Right cardiac atrium (tissue), 5 donors: ENCODE data around the gene JAZF1. TPM values are rescaled to one million over a fixed set of nuclear protein-coding genes. Genes with fewer than 3 reads are reported as not detected.

Source experiments
- ATAC-seq, 2 donors: fragments of 200-7000 bp; cut with Tn5 transposase; one replicate each; pipeline versions ENCODE4 v1.8.0 to v1.9.1; 2020; ENCODE audit warnings: moderate library complexity in 2 of 2, mild to moderate bottlenecking in 1 of 2
- DNase-seq, 3 donors: peaks; one replicate each; pipeline ENCODE4 v3.0.0-alpha.2; 2020
- H3K27ac ChIP-seq: one replicate; pipeline ENCODE4 v1.5.1; 2013; ENCODE audit warnings: mild to moderate bottlenecking, low read length, control low read depth, moderate library complexity
- H3K27me3 ChIP-seq: one replicate; pipeline ENCODE4 v1.6.1; 2013; ENCODE audit not compliant: control insufficient read depth, insufficient read depth
- H3K4me1 ChIP-seq: one replicate; pipeline ENCODE4 v1.6.1; 2013; ENCODE audit warnings: low read length; ENCODE audit not compliant: control insufficient read depth, insufficient read depth
- H3K4me3 ChIP-seq: one replicate; pipeline ENCODE4 v1.5.1; 2013; ENCODE audit warnings: low read length, control low read depth
- H3K9me3 ChIP-seq: one replicate; pipeline ENCODE4 v1.6.1; 2013; ENCODE audit warnings: low read length; ENCODE audit not compliant: control insufficient read depth
- WGBS: extraction: QIAGEN DNeasy Blood & Tissue Kit; methylation state at CpG from one replicate; pipeline ENCODE4 v1.1.7; 2013; 5-methylcytosine and 5-hydroxymethylcytosine counted together
- intact Hi-C, 4 donors: fragments of 100-400 bp; cut with DNase I; formaldehyde crosslinking; loops; one replicate each; pipeline versions ENCODE4 v1.11.0 to v1.14.0; 2022 to 2023
- polyA plus RNA-seq: library from polyadenylated mRNA; stranded (reverse); fragments of 200-250 nt; gene quantifications from one replicate; pipeline ENCODE4 v1.2.3, GENCODE V29; 2013
- total RNA-seq, 4 donors: library from RNA; stranded (reverse); fragmentation: NEBNext Ultra II Directional; extraction: Animal tissue kit (Norgen Biotek cat#: 25700); gene quantifications; one replicate each; pipeline ENCODE4 v1.2.1, GENCODE V29; 2021
- donor health status: healthy with polysubstance abuse.
- donor health status: DM: no; HTN: yes; CAD: no.
- donor health status: DM: no; HTN: no; CAD: no.
- donor health status: DM: no; HTN: yes; CAD: no; lungs with severe emphysema.
- donor health status: DM: yes; HTN: yes; CAD: no.

JAZF1 gene
- total and polyA plus RNA-seq, 5 donors, result 12.9 to 27.4 (median 23.9) TPM

DNA sequence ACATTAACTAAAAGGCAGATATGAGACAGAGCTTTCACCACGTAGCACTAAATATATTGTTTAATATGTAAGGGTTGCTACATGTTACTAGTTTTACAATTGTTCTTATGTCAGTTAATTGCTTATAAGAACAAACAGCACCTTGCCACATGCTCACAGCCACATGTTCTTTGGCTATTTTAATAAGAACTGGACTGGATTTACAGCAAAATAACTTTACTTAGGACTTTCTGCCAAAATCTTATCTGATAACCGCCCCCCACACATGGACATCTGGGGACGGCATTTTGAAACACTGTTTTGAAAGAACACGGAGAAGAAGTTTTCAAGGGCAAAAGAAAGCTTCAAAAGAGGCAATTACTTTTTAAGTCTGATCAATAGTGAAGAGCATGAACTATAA, 45.3 kb downstream of the JAZF1 start:
- H3K27me3 ChIP-seq, result no peaks in the 10 kb centered on the region
- no peak for DNase-seq
- H3K4me3 ChIP-seq, result no peak overlapping the region
- ATAC-seq, result no peak
- 23% methylated on average over 4 of the region's 4 CpGs for WGBS
- H3K9me3 ChIP-seq, result no peaks in the 10 kb centered on the region
- H3K4me1 ChIP-seq, result no peaks in the 10 kb centered on the region
- no peak overlapping the region for H3K27ac ChIP-seq
- intact Hi-C loops, result no loop called here

DNA sequence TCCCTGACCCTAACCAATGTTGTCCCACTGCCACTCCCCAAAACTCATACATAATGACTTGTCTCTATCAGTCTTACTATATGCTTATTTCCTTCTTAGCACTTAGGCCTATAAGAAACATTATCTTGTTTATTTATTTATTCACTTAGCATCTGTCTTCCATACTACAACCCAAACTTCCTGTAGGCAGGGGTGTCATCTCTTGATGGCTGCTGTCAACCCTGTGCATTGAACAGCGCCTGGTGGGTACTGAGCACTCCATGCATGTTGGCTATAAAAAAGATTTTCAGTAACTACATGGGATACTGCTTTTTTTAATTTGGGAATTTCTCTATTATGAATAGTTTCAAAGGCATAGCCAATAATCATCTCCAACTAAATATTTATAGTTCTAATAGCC, 46.7 kb downstream of the JAZF1 start:
- ATAC-seq (no peak), DNase-seq (no peak)
- Histone ChIP-seq H3K9me3 (no peaks in the 10 kb centered on the region), H3K27ac (no peak overlapping the region), H3K27me3 (no peaks in the 10 kb centered on the region), H3K4me1 (no peaks in the 10 kb centered on the region), H3K4me3 (no peak overlapping the region)
- intact Hi-C loops, result no loop called here
- WGBS, result 100% methylated on average over 1 of the region's 1 CpG

GRCh38 chr7:28132959-28133870, 47.4 kb downstream of the JAZF1 start:
- ATAC-seq (no peak), DNase-seq (no peak)
- Histone ChIP-seq H3K4me3 (no peak overlapping the region), H3K9me3 (no peaks in the 10 kb centered on the region), H3K27ac (no peak overlapping the region), H3K4me1 (no peaks in the 10 kb centered on the region), H3K27me3 (no peaks in the 10 kb centered on the region)
- WGBS, result 98% methylated on average over 1 of the region's 1 CpG
- intact Hi-C loops, result no loop called here

GRCh38 chr7:28130277-28130676, 50.3 kb downstream of the JAZF1 start:
- ATAC-seq (no peak), DNase-seq (no peak)
- H3K4me1 ChIP-seq, result peaks cover 9% of the 10 kb centered on the region
- 90% methylated on average over 3 of the region's 3 CpGs for WGBS
- H3K27me3 ChIP-seq, result no peaks in the 10 kb centered on the region
- intact Hi-C loops, result no loop called here
- no peak overlapping the region for H3K27ac ChIP-seq
- no peak overlapping the region for H3K4me3 ChIP-seq
- H3K9me3 ChIP-seq, result no peaks in the 10 kb centered on the region

- H3K4me3 ChIP-seq, result no peak overlapping the region
- H3K27me3 ChIP-seq, result no peaks in the 10 kb centered on the region
- H3K4me1 ChIP-seq, result peaks cover 9% of the 10 kb centered on the region
- H3K9me3 ChIP-seq, result no peaks in the 10 kb centered on the region
- no peak overlapping the region for H3K27ac ChIP-seq
- DNase-seq (no peak), ATAC-seq (peak in 1 of 2 donors; percentile 19)
- intact Hi-C loops, result no loop called here
Measured at GRCh38 chr7:28128608-28129007, 52.0 kb downstream of the JAZF1 start.

DNA sequence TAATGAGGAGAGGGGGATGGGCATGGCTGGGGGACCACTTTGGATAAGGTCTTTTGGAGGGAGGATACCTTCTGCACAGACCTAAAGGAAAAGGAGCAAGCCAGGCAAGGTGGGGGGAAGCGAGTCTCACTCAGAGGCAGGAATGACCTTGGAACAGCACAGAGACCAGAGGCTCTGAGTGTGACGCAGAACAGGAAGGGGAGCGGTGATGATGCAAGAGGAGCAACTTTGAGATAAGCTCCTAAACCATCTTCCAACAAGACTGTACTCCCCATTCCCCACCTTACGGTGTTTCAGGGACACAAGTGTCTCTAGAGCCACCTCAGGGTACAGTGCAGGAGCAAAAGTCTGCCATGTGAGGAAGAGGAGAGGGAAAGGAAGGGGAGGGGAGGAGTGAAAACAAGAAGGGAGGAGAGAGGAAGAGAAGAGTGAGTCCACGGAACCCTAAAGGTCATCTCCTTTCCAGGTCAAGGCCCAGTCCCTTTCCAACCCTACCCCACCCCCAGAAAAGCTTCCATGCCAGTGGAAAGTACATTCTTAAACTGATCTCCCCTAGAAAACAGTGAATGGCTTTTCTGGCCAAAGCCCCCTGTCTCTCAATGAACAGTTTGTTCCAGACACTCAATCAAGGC, 54.1 kb downstream of the JAZF1 start:
- peaks cover 9% of the 10 kb centered on the region for H3K4me1 ChIP-seq
- 82% methylated on average over 5 of the region's 5 CpGs for WGBS
- H3K27ac ChIP-seq, result no peak overlapping the region

DNA sequence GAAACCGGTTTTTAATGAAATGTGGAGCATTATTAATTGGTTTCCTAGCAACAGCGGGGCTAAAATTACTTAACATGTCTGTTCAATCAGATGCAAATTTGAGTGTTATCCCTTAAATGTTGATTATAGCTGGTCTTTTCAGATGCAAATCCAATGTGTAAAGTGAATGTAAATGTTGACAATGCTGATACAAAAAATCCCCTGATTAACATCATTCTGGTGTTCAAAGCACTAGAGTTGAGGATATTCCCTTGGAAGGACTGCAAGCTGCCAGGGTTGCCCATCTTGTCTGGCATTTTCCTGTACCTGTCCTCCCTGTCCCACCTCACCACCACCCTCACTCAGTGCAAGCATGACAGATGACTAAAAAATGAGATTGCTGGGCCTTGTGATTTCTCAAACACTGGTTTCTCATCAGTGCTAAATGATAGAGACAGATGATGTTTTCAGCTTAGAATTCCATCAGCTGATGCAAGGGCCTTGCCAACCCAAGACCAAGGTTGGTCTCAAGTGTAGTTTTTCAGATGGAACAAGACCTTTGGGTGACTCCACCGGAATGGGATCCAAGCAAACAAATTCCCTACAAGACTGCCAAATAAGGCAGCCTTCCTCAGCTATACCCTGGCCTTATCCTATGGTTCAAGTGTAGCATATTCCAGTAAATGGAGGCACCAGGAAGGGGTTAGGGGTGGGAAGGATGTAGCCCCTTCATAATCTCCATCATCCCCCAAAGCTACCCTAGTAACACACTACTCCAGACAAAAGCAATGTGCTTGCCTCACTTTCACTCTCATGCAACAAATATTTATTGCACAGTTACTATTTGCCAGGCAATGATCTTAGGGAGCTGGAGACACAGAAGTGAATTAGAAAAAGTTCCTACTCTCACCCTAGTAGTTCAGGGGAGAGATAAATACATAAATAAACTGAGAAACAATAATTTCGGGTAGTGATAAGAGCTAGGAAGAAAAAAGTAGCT, 54.9 kb downstream of the JAZF1 start:
- no peak overlapping the region for H3K4me3 ChIP-seq
- peaks cover 9% of the 10 kb centered on the region for H3K4me1 ChIP-seq
- no peaks in the 10 kb centered on the region for H3K9me3 ChIP-seq
- no peaks in the 10 kb centered on the region for H3K27me3 ChIP-seq
- DNase-seq (no peak), ATAC-seq (no peak)
- intact Hi-C loops, result no loop called here
- no peak overlapping the region for H3K27ac ChIP-seq
- WGBS, result 85% methylated on average over 4 of the region's 4 CpGs

More for the DNA sequence above, 54.1 kb downstream of the JAZF1 start:
- intact Hi-C loops, result no loop called here
- ATAC-seq (peak; percentile 40 to 90), DNase-seq (peak in 2 of 3 donors; percentile 27 to 48)
- no peak overlapping the region for H3K4me3 ChIP-seq
- no peaks in the 10 kb centered on the region for H3K9me3 ChIP-seq
- no peaks in the 10 kb centered on the region for H3K27me3 ChIP-seq

DNA sequence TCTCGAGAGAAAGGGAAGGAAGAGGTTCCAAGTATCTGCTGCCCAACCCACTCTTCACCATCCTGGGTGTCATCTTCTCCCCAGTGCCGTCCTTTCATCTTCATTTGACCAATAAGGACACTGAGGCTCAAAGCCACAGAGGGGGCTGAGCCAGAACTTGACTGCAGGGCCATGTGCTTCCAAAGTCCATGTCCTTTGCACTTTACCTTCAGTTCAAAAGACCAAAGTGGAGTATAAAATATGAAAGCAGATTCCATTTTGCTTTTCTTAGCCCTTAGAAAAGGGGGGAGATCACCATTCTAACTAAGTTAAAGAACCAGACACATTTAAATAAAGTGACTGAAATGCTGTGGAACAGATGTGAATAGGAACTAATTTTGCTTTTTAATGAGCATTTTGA, 56.2 kb downstream of the JAZF1 start:
- no peak overlapping the region for H3K27ac ChIP-seq
- H3K9me3 ChIP-seq, result no peaks in the 10 kb centered on the region
- H3K4me1 ChIP-seq, result peaks cover 9% of the 10 kb centered on the region
- intact Hi-C loops, result no loop called here
- no peaks in the 10 kb centered on the region for H3K27me3 ChIP-seq
- 85% methylated on average over 2 of the region's 2 CpGs for WGBS
- no peak overlapping the region for H3K4me3 ChIP-seq
- ATAC-seq (no peak), DNase-seq (no peak)

DNA sequence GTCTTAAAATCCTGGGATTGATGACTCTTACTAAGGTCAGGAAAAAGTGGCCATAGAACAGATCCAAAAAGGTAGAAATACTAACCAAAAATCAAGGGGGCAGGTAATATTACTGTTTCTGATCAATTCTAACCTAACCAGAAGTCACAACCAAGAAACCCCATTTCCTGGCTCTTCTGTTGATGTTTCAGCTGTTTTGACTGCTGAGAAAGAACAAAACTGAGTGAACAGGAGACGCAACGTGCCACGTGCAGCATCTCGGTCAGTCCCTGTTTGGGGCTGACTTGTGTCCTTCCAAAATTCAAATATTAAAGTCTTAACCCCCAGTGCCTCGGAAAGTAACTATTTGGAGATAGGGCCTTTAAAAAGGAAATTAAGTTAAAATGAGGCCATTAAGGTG, 56.8 kb downstream of the JAZF1 start:
- Histone ChIP-seq H3K27me3 (no peaks in the 10 kb centered on the region), H3K4me3 (no peak overlapping the region), H3K27ac (no peak overlapping the region), H3K4me1 (peaks cover 9% of the 10 kb centered on the region), H3K9me3 (no peaks in the 10 kb centered on the region)
- 93% methylated on average over 5 of the region's 5 CpGs for WGBS
- no peak for DNase-seq
- intact Hi-C loops, result no loop called here
- ATAC-seq, result no peak

GRCh38 chr7:28121496-28121895, 59.1 kb downstream of the JAZF1 start:
- Histone ChIP-seq H3K4me1 (peaks cover 6% of the 10 kb centered on the region), H3K27me3 (no peaks in the 10 kb centered on the region), H3K9me3 (no peaks in the 10 kb centered on the region), H3K4me3 (no peak overlapping the region), H3K27ac (no peak overlapping the region)
- intact Hi-C loops, result no loop called here
- no peak for ATAC-seq
- DNase-seq, result no peak
- WGBS, result 88% methylated on average over 5 of the region's 5 CpGs
